Ishikawa (cell line): ENCODE measurements around the gene IQGAP1.

ENCODE experiments used
- CEBPB ChIP-seq: IDR thresholded peaks from 2 replicates; pipeline ENCODE4 v1.6.1; 2012
- CREB1 ChIP-seq: IDR thresholded peaks from 2 replicates; pipeline ENCODE4 v1.6.1; 2012; ENCODE audit warnings: low read depth
- EGR1 ChIP-seq: IDR thresholded peaks from 2 replicates; pipeline ENCODE4 v1.6.1; 2012
- EP300 ChIP-seq: IDR thresholded peaks from 2 replicates; pipeline ENCODE4 v1.6.1; 2012; ENCODE audit warnings: borderline replicate concordance
- FOXM1 ChIP-seq: IDR thresholded peaks from 2 replicates; pipeline ENCODE4 v1.6.1; 2012; ENCODE audit warnings: low read depth, borderline replicate concordance
- MAX ChIP-seq: IDR thresholded peaks from 2 replicates; pipeline ENCODE4 v1.6.1; 2012
- NFIC ChIP-seq: IDR thresholded peaks from 2 replicates; pipeline ENCODE4 v1.6.1; 2012
- RAD21 ChIP-seq: IDR thresholded peaks from 2 replicates; pipeline ENCODE4 v1.6.1; 2012; ENCODE audit warnings: low read depth
- REST ChIP-seq: IDR thresholded peaks from 2 replicates; pipeline ENCODE4 v1.6.1; 2012; ENCODE audit warnings: low read depth, mild to moderate bottlenecking
- TAF1 ChIP-seq: IDR thresholded peaks from 2 replicates; pipeline ENCODE4 v1.6.1; 2012; ENCODE audit warnings: low read depth, mild to moderate bottlenecking
- TCF12 ChIP-seq: IDR thresholded peaks from 2 replicates; pipeline ENCODE4 v1.6.1; 2012; ENCODE audit warnings: low read depth
- TEAD4 ChIP-seq: IDR thresholded peaks from 2 replicates; pipeline ENCODE4 v1.6.1; 2012
- USF1 ChIP-seq: IDR thresholded peaks from 2 replicates; pipeline ENCODE4 v1.6.1; 2012
- YY1 ChIP-seq: IDR thresholded peaks from 2 replicates; pipeline ENCODE4 v1.6.1; 2012; ENCODE audit warnings: low read depth
- ZBTB7A ChIP-seq: IDR thresholded peaks from 2 replicates; pipeline ENCODE4 v1.6.1; 2012; ENCODE audit warnings: low read depth

The IQGAP1 gene

GRCh38 chr15:90364251-90364650 lies 23.8 kb upstream of the IQGAP1 start:
- TF ChIP-seq CREB1 = no peak
- TF ChIP-seq ZBTB7A = no peak
- no peak for TF ChIP-seq TEAD4
- TF ChIP-seq REST = no peak
- TF ChIP-seq EGR1 = no peak
- no peak for TF ChIP-seq RAD21
- no peak for TF ChIP-seq MAX
- no peak for TF ChIP-seq TCF12
- TF ChIP-seq CEBPB = no peak
- TF ChIP-seq FOXM1 = no peak
- no peak for TF ChIP-seq EP300

GRCh38 chr15:90365414-90366055 lies 22.5 kb upstream of the IQGAP1 start:
- no peak for TF ChIP-seq TCF12
- TF ChIP-seq EGR1 = no peak
- no peak for TF ChIP-seq REST
- no peak for TF ChIP-seq NFIC
- no peak for TF ChIP-seq MAX
- no peak for TF ChIP-seq YY1
- no peak for TF ChIP-seq EP300
- TF ChIP-seq TAF1 = no peak
- no peak for TF ChIP-seq FOXM1
- TF ChIP-seq RAD21 = no peak
- no peak for TF ChIP-seq CEBPB

GRCh38 chr15:90367576-90367975 lies 20.5 kb upstream of the IQGAP1 start:
- TF ChIP-seq FOXM1 (no peak), RAD21 (no peak), TAF1 (no peak), USF1 (no peak), CREB1 (no peak), TCF12 (no peak), YY1 (no peak), EGR1 (no peak), NFIC (no peak), TEAD4 (no peak), REST (no peak), CEBPB (no peak), MAX (no peak), ZBTB7A (no peak), EP300 (no peak)

GRCh38 chr15:90375071-90375470 lies 13.0 kb upstream of the IQGAP1 start:
- no peak for TF ChIP-seq CREB1
- no peak for TF ChIP-seq REST
- TF ChIP-seq FOXM1 = no peak
- no peak for TF ChIP-seq TEAD4
- TF ChIP-seq YY1 = no peak
- no peak for TF ChIP-seq EGR1
- TF ChIP-seq RAD21 = no peak
- no peak for TF ChIP-seq TCF12
- TF ChIP-seq USF1 = no peak
- no peak for TF ChIP-seq TAF1
- TF ChIP-seq CEBPB = no peak
- TF ChIP-seq MAX = no peak
